NCI-H2227 treated with DMSO at 0.1 percent for 48 hours (cell line): Measurements from ENCODE around the gene PIAS2.
A peak's percentile ranks its signal among the peaks of the same experiment; 100 is the strongest.
"Not testable (repeated sequence)": the region's sequence is repeated elsewhere in the genome, so short reads cannot be mapped to it uniquely, and the experiment has no call there.

Experiments used
- DNase-seq: peaks from one replicate; lab custom pipeline; 2025; lab: John Stamatoyannopoulos, UW

Gene PIAS2

DNA sequence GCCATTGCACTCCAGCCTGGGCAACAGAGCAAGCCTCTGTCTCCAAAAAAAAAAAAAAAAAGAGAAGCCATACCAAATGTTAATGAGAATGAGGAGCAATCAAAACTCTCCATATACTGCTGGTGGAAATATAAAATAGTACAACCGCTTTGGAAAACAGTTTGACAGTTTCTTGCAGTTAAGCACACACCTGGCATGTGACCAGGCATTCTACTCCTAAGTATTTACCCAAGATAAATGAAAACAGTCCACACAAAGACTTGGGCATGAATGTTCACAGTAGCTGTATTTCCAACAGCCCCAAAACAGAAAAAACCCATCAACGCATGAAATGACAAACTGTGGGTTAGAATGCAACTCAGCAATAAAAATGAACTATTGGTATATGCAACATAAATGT, 84.5 kb downstream of the PIAS2 start:
- DNase-seq, result no peak

DNA sequence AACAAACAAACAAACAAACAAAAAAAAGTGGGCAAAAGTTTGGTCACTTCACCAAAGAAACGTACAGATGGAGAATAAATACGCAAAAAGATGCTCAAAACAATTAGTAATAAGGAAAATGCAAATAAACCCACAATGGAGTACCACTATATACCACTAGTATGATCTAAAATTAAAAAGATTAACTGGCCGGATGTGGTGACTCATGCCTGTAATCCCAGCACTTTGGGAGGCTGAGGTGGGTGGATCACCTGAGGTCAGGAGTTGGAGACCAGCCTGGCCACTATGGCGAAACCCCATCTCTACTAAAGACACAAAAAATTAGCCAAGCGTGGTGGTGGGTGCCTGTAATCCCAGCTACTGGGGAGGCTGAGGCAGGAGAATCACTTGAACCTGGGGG, 84.9 kb downstream of the PIAS2 start:
- DNase-seq, result not testable (repeated sequence)

DNA sequence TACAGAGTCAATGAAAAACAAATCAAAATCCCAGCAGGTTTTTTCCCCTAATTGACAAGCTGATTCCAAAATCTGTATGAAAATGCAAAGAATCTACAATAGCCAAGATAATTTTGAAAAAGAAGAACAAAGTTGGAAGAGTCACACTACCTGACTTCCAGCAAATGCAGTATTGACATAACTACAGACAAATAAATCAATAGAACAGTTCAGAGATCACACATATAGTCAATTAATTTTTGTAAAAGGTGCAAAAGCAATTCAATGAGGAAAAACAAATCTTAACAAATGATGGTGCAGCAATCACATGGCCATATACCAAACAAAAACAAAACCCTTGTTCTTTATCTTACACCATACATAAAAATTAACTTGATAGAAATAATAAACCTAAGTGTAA, 85.9 kb downstream of the PIAS2 start:
- DNase-seq, result no peak

DNA sequence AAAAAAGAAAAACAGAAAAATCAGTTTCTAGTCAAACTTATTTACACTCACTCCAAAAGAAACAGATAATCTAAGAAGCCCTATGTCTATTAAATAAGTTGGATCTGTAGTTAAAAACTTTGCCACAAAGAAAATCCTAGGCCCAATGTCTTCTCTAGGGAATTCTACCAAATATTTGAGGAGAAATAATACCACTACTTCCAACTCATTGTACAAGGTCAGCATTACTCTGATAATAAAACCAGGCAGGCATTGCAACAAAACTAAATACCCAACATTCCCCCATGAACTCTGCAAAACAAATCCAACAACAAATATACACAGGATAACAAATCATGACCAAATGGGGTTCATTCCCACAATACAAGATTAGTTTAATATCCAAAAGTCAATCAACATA, 86.7 kb downstream of the PIAS2 start:
- no peak for DNase-seq

DNA sequence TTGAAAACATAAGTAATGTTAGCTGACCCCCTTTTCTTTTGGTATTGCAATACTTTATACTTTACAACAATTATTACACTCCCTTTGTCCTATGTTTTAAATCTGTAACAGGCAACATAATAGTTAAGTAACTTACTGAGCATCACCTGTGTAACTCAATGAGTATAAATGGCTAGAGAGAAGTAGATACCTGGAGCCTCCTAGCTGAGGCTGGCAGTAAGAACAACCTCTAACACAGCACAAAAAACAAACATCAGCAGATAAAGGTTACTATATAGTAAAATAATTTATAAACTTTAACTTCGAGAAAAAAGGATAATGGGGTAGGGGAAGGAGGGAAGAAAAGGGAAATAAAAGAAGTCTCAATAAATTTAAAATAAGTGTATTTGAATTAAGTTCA, 87.4 kb downstream of the PIAS2 start:
- no peak for DNase-seq

DNA sequence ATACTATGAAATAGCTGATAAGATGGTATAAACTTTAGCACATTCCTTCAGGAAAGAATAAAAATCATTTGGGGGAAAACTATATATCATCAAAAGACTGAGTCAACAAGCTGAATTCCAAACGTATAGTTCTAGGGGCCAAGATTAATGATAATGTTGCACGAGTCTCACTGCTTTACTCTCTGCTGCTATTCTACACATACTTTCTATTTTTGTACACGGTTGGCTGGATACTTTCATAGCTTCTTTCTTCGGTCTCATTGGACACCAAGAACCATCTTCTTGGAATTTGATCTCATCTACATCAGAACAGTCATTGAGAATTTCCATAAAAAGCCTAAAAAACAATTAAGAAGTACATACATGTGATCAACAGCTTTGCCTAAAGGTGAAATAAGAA, 87.8 kb downstream of the PIAS2 start:
- no peak for DNase-seq

DNA sequence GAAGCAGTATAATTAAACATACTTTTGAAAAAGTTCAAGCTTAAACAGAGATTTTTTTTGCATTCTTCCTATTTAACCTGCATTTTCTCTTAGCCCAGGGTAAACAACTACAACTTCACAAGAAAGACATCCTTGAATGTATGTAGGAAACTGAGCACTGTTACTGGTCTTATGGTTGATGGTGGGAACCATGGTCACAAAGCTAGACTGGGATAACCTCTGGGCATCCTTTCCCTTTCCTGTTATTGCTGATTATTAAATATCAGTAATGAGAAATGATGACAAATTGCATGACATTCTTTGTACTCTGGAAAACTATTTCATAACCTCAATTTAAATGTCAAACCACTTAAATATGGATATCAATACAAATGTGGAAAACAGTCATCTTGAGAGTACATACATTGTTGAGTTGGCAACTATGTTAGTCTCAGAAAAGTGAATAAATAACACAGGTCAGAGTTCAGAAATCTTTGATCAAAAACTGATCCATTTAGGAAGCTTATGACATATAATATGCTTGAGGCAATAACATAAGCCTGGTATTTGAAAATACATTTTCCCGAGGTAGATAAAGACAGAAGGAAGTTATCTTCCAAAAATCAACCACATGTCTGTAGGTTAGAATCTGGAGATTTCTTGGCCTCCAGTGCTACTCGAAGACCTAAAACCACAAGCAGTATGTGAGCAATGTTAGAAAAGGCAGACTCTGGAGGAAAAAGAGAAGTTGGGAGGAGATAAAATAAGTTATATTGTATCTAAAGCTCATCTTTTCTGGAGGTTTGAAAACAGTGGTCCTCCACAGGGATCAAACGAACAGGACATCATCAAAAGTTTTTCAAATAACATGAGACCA, 95.2 kb downstream of the PIAS2 start:
- DNase-seq, result no peak

DNA sequence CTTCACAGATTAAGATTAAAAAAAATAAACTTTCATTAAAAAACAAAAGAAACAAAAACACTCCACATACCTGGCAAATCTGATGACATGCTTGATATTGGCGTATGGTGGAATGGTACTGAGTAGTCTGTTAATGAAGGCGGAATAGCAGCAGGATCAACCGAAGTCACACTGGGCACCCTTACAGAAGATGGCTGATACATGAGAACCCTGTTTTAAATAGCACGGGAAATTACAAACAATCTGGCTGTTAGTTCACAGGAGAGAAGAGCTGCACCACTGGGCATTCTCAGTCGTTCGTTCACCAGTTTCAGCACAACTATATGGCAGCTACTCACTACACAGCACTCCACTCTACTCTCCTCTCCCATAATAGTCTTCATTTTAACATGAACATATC, 96.4 kb downstream of the PIAS2 start:
- no peak for DNase-seq

DNA sequence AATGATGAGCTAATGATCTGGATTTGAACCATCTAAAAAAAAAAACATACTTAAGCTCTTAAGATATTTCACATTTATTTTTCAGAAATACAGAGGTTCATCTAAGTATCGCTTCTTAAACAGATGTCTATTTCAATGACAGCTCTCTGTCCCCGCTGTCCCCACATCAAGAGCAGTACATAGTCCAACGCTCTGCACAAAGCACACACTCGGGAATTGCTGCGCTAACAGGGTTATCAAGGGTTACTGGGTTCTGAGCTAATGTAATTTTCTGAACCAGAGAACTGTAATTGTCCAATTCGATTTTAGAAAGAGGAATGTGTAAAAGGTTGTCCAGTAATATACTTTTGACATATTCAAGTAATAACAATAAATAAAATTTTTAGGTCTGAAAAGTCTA, 101.6 kb downstream of the PIAS2 start:
- no peak for DNase-seq

DNA sequence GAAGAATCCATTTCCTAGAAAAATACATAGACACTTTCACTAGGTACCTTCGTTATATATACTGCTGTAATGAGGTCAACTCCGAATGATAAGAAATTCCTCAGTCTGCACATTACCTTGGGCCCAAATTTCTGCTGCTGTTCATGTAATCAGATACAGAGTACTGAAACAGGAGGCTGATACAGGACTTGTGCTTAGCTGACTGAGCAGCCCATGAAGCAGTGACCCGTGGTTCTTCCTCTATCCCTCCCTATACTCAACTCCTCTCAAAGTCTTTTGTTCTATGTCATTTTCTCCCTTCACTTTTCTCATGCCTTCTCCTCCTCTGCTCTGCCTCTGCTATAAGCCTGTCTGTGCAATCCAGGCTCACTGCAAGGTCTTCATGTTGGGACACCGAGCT, 102.9 kb downstream of the PIAS2 start:
- DNase-seq, result no peak

DNA sequence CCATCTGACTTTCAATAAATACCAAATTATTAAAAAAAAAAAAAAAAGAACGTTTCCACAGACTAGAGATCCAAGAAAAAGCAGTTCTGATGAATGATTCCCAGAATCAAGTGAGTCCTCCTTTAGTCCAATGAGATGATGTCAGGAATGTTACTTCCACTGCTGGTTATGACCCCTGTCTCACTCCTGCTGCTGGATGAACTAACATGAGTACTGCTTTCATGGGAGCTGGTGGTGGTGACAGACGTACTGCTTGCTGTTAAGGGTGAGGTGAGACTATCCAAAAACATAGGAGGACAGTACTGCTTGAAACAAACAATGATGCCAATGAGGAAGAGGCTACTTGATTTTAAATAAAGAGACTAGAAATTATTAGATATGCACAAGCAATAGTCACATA, 105.0 kb downstream of the PIAS2 start:
- DNase-seq, result no peak

DNA sequence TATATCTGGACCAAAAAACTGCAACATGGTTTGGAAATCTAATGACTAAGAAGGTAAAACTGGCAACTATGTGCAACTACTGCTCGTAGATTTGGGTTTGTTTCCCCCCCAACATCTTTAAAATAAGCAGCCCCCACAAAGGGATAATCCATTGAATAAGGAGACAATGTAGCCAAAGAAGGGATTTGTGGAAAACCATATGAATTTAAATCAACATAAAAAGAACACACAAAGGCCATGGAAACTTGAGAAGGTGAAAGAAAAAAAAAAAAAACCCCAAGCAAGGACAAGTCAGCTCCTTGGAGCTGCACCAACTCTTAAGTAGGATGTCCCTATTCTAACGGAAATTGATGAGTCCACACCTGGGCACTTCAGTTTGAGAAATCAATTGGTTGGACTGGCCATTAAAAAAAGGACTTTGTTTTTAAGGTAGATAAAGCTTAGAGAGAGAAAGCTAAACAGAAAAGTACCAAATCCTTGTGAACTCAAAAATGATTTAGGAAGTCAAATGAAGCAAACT, 106.8 kb downstream of the PIAS2 start:
- no peak for DNase-seq

DNA sequence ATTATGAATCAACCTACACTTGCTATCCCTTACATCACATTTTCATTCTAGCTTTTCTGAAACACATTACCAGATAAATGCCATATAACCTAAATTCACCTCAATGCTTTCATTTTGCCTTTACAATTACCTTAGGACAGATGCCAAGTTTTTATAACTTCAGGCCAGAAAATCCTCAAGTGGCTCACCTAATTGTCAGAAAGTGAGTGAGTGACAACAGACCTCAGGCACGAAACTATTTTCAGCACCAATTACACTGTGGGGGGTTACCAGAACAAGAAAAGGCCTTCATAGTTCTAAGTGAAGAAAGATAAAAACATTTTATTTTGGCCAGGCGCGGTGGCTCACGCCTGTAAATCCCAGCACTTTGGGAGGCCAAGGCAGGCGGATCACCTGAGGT, 108.2 kb downstream of the PIAS2 start:
- peak; percentile 15 for DNase-seq

DNA sequence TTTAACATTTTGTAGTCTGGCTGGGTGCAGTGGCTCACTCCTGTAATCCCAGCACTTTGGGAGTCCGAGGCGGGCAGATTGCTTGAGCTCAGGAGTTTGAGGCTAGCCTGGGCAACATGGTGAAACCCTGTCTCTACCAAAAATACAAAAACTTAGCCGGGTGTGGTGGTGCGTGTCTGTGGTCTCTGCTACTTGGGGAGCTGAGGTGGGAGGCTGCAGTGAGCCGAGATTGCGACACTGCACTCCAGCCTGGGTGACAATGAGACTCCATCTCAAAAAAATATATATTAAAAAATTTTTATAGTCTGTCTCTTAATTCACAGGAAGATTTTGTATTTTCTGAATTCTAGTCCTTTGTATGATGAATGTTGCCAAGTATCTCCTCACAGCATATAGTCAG, 121.4 kb downstream of the PIAS2 start:
- not testable (repeated sequence) for DNase-seq

DNA sequence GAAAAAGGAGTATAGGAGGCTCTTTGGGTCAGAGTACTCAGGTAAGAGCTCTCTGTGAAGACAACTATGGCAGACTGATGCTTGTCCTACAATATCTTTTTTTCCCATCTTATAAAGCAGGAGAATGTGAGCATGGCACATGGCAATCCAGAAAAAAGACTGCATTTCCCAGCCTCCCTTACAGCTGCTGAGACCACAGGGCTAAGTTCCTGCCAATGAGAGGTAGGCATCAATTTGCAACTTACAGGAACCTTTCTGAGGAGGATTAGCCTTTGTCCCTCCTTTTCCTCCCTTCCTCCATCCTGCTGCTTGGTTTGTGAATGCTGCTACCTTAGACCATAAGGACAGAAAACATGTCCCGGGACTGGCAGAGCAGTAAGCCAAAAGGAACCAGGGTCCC, 122.7 kb downstream of the PIAS2 start:
- no peak for DNase-seq

DNA sequence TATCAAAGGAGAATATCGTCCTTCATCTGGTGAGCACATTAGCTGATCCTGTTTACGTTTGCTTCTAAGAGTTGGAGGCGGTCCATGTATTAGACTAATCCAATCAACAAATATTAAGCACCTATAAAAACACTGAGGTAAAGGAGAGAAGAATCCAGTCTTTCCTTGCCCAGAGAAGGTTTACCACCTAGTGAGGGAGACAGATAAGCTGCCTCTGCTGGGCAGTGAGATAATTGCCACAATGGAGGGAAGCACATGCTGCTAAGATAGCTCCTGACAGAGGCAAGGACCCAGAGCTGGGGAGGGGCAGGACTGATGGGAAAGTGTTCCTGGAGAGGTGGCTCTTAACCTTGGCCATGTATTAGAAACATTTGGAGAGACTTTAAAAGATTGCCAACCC, 123.7 kb downstream of the PIAS2 start:
- DNase-seq, result no peak

DNA sequence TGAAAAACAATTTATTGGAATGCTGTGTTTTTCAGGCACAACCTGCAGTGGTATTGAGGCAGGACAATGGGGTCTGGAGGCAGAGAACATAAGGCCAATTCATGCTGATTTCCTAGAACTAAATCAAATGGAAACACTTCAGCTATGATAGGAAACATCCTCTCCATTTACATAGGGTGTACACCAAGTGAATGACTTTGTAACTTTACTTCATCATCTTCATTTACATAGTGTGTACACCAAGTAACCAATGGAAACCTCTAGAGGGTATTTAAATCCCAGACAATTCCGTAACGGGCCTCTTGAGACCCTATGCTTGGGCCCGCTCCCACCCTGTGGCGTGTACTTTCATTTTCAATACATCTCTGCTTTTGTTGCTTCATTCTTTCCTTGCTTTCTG, 128.2 kb downstream of the PIAS2 start:
- no peak for DNase-seq

DNA sequence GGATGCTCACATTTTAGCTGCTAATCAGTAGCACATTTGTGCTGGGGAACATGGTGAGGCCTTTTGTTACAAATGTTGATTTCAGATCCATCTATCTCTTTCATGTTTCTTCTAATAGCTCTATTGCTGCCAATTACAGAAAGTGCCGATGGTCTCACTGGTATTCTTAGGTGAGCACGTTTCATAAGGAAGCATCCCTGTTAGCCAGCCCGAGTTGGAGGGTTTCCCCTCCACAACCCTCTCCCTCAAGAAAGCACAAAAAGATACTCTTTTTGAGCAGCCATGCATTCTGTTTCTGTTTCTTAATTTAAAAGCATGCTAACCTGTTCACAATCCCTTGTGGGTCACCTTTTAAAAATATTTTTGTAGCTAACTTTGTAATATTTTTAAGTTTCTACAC, 129.6 kb downstream of the PIAS2 start:
- no peak for DNase-seq

DNA sequence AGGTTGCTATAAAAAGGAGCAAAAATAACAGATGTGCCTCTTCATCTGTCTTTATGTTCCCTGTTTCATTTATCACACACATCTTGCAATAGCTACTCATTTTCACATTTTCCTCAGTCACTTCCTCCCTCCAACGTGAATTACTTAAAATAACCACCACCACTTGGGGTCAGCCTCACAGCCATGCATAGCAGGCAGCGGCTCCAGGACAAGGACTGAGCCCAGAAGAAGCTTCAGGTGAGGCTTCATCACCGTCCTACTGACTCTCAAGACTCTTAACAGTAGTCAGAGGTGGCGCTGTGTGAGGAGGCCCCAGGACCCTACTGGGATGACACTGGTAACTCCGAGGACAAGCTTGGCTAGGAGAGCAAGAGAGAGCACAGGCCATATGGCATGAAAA, 144.9 kb downstream of the PIAS2 start:
- no peak for DNase-seq

DNA sequence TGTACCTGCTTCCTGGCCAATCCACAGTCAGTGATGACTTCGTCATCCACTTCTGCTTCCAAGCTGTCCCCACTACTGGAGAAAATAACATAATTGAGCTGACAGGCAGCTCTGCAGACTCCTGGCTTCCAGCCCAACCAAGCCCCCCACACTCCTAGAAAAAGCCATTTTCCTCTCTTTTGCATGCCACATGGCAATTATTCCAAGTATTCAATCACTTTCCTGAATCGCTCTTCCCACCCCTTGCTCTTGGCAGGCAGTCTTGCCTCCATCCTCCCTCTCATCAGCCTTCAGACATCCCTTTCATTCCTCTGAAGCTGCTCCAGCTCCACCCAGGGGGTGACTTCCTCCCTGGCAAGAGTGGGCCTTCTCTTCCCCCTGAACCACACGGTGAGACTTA, 146.2 kb downstream of the PIAS2 start:
- DNase-seq, result peak; percentile 92

DNA sequence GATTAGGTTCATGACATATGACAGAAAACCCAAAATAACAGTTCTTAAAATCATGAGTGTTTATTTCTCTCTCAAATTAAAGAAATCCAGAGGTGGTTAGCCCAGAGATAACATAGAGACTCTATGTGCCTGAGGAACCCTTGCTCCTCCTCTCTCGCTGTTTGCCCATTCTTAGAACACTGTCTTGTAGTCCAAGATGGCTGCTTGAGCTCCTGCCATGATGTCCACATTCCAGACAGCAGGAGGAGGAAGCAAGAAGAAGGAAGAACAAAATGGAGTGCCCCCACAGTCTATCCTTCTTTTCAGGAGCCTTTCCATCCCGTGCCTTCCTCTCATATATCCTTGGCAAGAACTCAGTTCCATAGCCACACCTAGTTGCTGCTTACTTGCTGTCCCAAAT, 146.6 kb downstream of the PIAS2 start:
- no peak for DNase-seq

DNA sequence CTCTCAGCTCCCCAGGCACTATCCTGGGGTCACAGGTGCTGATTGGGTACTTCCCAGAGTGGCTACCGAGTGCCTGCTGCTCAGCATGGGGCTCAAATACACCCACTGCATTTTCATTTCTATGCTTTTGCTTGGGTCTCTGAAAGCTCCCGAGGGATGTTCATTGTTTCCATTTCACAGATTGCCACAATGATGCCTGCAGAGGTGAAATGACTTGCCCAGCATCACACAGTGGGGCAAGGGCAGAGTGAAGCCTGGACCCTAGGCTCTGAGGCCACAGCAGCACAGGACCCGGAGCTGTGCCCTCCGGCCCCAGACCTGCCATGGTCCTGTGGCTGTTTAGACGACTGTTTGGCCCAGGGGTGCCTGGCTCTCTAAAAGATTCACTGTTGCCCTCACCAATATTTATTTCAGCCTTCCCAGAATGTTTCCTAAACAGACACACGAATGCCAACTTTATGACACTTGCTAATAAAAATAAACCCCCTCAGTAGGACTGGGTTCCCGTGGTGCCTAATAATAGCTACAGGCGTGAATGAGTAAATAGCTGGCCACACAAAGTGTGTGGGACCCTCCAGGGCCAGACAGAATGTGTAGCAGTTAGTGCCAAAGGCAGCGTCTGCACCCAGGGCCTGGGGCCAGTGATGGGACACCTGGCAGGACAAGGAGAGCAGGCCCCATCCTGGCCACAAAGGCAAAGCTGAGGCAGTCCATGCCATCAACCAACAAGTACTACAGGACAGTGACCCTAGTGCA, 149.0 kb downstream of the PIAS2 start:
- no peak for DNase-seq

DNA sequence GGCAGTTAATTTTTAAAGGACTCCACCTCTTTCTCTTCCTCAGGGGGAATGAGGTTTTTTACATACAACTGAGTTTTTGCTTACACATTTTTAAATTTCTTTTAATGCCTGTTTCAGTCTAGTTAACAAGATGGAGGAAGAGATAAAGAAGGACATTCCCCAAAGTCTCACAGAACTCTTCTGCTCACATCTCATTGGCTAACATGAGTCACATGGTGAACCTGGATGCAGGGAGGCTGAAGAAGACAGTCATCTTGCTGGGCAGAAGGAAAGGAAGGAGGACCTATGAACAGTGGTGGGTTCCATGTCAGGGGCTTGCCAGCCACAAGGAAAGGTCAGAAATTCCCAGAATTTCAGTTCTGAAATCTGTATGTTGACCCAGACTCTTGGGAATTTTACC, 150.1 kb downstream of the PIAS2 start:
- DNase-seq, result no peak
